GM19397 (cell line): ENCODE data around the gene NNMT.
"Not testable (repeated sequence)": the region's sequence is repeated elsewhere in the genome, so short reads cannot be mapped to it uniquely, and the experiment has no call there.

Experiments
- ATAC-seq: cut with Tn5 transposase; IDR thresholded peaks from one replicate; pipeline ENCODE4 v1.9.1; 2021; ENCODE audit warnings: mild to moderate bottlenecking, moderate library complexity; ENCODE audit not compliant: unreplicated experiment

The NNMT gene

GRCh38 chr11:114307524-114308203, 11.5 kb downstream of the NNMT start:
- ATAC-seq, result no peak

GRCh38 chr11:114308689-114309089, 12.5 kb downstream of the NNMT start:
- no peak for ATAC-seq

DNA sequence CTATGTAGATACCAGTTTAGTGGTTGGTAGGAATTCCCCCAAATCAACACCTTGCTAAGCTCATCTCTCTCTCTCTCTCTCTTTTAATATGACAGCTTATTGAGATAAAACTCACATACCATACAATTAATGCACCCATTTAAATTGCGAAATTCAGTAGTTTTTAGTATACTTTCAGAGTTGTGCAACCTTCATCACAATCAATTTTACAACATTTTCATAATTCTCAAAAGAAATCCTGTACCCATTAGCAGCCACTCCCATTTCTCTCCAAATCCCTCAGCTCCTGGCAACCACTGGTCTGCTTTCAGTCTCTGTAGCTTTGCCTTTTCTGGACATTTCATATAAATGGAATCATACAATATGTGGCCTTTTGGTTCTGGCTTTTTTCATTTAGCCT, 13.3 kb downstream of the NNMT start:
- no peak for ATAC-seq

- no peak for ATAC-seq
Measured at GRCh38 chr11:114310095-114310494, 13.9 kb downstream of the NNMT start.

DNA sequence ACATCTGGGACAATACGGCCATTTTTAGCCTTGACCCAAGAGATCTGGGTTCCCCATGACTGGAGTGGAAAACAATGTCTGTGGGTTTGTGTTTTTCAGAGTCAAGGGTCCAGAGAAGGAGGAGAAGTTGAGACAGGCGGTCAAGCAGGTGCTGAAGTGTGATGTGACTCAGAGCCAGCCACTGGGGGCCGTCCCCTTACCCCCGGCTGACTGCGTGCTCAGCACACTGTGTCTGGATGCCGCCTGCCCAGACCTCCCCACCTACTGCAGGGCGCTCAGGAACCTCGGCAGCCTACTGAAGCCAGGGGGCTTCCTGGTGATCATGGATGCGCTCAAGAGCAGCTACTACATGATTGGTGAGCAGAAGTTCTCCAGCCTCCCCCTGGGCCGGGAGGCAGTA, 15.7 kb downstream of the NNMT start:
- ATAC-seq, result no peak

DNA sequence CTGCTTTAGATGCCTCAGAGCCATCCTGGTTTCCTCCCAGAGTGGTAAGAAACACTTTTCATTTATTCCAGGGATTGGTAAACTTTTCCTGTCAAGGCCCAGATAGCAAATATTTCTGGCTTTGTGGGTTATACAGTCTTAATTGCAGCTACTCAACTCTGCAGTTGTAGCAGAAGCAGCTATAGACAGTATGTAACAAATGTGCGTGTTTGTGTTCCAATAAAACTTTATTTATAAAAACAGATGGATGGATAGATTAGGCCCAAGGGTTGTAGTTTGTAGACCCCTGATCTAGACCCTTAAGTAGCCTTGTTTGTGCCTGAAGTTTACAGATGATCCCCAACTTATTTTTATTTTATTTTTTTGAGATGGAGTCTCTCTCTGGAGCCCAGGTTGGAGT, 17.9 kb downstream of the NNMT start:
- ATAC-seq, result no peak

GRCh38 chr11:114315749-114316368, 19.7 kb downstream of the NNMT start:
- no peak for ATAC-seq

DNA sequence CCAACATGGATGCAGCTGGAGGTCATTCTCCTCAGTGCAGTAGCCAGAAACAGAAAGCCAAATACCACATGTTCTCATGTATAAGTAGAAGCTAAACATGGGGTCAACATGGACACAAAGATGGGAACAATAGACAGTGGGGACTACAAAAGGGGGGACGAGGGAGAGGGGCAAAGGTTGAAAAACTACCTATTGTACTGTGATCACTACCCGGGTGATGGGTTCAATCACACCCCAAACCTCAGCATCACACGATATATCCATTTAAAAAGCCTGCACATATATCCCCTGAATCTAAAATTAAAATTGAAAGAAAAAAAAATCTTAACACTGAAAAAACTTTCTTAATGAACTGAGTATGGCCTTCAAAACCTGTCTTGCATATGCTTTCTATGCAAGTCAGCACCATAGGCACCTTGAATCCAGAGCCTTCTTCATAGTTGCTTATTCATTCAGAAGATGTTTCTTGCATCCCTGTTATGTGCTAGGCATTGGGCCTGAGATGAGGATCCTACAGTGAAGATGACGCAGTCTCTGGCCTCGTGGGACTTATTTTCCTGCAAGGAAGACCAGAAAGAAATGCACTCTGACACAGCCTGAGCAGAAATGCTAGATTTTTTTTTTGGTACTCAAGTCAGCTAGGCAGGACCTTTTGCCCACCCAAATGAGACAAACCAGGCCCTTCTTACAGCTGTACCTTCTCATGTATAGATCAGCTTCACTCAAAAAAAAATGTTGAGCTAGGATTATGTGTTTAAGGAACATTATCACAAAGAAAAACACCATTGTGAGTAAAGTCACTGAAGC, 21.0 kb downstream of the NNMT start:
- no peak for ATAC-seq

- no peak for ATAC-seq
Measured at GRCh38 chr11:114317787-114318137, 21.6 kb downstream of the NNMT start.

- ATAC-seq, result no peak
Measured at GRCh38 chr11:114318361-114318760, 22.2 kb downstream of the NNMT start.

- ATAC-seq, result no peak
Measured at GRCh38 chr11:114319716-114320328, 23.6 kb downstream of the NNMT start.

DNA sequence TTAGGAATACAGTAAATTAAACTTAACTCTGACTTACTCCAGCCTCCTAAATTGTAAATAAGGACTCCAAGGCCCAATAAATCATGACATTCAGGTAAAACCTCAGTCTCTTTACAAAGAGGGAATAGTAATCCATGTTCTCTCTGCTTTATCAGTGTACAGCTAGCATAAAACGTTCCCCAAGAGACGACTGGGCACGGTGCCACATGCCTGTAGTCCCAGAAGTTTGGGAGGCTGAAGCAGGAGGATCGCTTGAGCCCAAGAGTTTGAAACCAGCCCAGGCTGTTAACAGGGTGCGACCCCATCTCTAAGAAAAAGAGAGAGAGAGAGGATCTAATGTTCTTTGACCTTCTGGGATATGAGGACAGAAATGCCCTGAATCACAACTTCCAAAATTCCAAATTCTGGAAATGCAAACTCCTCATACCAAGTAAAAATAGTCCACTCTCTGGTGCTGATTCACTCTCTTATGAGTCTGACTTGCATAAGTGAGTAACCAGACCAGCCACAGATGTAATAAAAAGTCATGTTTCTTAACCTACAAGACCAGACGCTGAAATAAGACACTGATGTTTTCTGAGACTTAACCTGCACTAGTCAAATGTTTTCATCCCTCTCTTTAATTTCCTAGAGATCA, 25.5 kb downstream of the NNMT start:
- ATAC-seq, result no peak

DNA sequence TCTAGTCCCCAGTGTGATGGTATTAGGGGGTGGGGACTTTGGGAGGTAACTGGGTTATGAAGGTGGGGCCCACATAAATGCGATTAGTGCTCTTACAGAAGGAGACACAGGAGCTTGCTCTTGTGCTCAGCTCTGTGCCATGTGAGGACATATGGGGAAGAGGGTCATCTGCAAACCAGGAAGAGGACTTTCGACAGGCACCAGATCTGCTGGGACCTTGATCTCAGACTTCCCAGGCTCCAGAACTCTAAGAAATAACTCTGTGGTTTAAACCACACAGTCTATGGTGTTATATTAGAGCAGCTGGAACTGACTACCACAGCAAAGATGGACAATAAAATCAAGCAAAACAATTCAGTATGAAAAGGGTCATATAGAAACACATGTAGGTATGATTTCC, 26.7 kb downstream of the NNMT start:
- ATAC-seq, result no peak

DNA sequence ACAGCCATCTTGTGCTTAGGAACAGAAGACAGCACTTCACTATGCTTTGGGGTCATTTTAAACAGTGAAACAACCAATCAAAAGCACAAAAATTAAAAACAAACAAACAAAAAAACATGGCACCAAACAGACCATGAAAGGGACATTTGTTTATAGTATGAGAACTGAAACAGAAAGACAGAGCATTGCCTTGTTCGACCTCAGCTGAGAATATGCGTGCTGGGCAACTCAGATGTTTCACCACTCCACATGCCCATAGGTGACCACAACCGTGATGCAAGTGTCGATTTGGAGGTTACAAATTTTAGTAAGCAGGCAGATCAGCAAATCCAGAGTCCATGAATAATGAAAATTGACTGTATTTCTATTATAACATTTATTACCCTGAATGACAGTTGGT, 30.0 kb downstream of the NNMT start:
- no peak for ATAC-seq

DNA sequence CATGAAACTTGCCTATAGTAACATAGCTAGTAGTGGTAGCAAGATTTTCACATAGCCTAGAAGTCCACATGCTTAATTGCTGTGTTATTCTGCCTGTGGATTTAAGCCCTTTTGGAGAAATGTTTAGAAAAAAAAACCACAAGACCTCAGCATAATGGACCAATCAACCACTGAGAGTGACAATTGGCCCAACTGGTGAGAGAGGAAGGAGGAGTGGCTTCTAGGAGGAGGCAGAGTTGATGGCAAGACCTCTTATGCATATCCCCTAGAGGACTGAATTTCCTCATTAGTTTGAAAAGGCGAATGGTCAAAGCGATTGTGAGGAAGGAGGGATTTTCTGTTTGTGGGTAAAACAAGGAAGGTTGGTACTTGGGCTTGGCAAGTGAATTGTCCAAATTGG, 30.6 kb downstream of the NNMT start:
- ATAC-seq, result no peak

DNA sequence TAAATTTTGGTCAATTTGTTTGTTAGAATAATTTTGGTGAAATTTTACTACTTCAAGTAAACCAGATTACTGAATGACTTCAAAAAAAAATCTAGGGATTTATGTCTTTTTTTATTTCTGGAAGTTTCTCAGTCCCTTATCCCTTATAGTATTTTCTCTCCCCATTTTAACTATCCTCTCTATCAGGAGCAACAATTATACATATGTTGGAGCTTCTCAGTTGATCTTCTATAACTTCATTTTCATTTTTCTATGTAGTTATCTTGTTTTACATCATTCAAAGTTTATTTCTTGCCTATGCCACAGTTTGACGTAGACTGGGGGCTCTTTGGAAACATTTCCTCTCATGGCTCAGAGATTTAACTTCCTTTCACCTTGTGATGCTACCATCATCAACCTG, 34.2 kb downstream of the NNMT start:
- no peak for ATAC-seq

DNA sequence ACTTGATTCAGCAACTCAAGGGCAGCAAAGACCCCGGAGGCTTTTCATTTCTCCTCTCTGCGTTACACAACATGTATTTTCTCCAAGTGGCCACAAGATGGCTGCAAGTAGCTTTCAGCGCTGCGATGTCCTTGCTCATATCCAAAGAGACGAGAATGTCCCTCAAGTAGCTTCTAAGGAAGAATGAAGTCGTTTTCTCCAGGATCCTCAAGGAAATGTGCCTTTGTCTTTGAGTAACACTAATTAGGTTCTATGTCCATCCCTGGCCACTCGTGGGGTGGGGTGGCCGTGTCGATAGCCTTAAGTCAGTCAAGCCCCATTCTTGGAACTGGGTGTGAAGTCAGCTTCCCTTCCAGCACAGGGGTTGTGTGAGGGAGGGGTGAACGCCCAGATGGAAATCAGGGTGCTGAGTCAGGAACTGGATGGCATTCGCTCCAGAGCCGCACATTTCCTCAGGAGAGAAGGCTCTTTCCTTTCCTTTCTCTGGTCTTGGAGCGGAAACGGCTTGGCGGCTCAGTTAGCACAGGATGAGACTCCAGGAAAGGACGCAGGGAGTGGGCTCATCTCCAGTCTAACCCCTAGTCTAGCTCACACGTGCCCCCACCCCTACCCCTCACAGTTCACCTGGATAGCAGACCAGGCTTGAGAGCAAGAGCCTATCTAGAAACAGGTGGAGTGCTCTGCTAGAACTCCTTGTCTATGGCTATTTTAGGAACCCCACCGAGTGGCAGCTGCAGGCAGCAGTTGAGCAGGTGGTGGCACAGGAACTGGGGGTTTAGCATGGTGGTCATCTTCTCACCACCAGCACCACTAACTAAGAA, 44.3 kb downstream of the NNMT start:
- peak; percentile 57 for ATAC-seq

DNA sequence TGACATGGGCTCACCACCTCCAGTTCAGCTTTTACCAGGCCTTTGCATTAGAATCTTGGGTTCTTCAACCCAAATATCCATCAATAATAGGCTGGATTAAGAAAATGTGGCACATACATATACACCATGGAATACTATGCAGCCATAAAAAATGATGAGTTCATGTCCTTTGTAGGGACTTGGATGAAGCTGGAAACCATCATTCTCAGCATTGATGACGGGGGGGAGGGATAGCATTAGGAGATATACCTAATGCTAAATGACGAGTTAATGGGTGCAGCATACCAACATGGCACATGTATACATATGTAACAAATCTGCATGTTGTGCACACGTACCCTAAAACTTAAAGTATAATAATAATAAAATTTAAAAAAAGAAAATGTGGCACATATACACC, 45.5 kb downstream of the NNMT start:
- ATAC-seq, result not testable (repeated sequence)

DNA sequence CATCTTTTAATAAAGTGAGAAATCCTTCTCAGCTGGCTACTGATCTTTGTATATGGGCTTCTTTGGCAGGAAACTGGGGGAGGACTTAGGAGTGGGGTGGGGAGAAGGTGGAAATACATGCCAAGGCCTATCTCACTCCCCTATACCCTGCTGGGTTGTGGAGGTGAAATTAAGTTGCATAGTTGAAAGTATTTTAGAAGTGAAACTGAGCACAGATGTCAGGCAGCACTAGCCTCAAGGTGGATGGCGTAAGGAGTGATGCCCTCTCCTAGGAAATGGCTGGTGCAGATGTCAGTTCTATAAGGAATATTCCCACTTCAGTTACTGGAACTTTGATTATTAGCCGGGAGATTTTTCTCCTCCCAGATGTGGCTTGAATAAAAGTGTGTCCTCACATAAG, 46.3 kb downstream of the NNMT start:
- ATAC-seq, result no peak

GRCh38 chr11:114343020-114343419, 46.8 kb downstream of the NNMT start:
- no peak for ATAC-seq
